Kasumi-1 (cell line): ENCODE results near the gene GEN1.
"Not testable (repeated sequence)": the region's sequence is repeated elsewhere in the genome, so short reads cannot be mapped to it uniquely, and the experiment has no call there.

Experiments
- DNase-seq, 2 experiments: peaks; one replicate each; lab custom pipeline; 2025; lab: John Stamatoyannopoulos, UW

The GEN1 gene

GRCh38 chr2:17823646-17824045 lies 69.7 kb downstream of the GEN1 start:
- not testable (repeated sequence) for DNase-seq

- no peak for DNase-seq
These were observed 73.4 kb downstream of the GEN1 start for GRCh38 chr2:17827316-17827715.

- no peak for DNase-seq
These were observed 73.8 kb downstream of the GEN1 start for GRCh38 chr2:17827785-17828184.

GRCh38 chr2:17830053-17831034 lies 76.4 kb downstream of the GEN1 start:
- DNase-seq = peak; percentile 64 to 69

- DNase-seq = no peak
These were observed 81.6 kb downstream of the GEN1 start for GRCh38 chr2:17835516-17835915.
